CD4-positive, alpha-beta memory T cell (primary cell): Measurements from ENCODE around the gene FOXP3. TPM values are rescaled to one million over a fixed set of nuclear protein-coding genes. Genes with fewer than 3 reads are reported as not detected.
A peak's percentile ranks its signal among the peaks of the same experiment; 100 is the strongest.

Source experiments
- CTCF ChIA-PET: fragments of 350-600 bp; sonication (Branson Sonifier 250); formaldehyde crosslinking; loops from one replicate; lab custom pipeline; 2021; ENCODE audit warnings: inconsistent platforms; ENCODE audit not compliant: partially characterized antibody; lab: Charles Lee
- POLR2A ChIA-PET: fragments of 350-600 bp; sonication (Branson Sonifier 250); formaldehyde crosslinking; loops from one replicate; lab custom pipeline; 2021; ENCODE audit not compliant: partially characterized antibody; lab: Charles Lee
- DNase-seq, 5 donors: peaks; one replicate each; pipeline versions ENCODE4 v3.0.0 to v3.0.0-alpha.2; 2020 to 2022; ENCODE audit warnings: mixed read lengths in 1 of 5
- H3K27ac ChIP-seq: one replicate; pipeline ENCODE4 v1.7.0; 2013; ENCODE audit warnings: low read depth, low read length
- H3K27me3 ChIP-seq: 2 replicates; pipeline ENCODE4 v1.7.0; 2013; ENCODE audit warnings: mild to moderate bottlenecking, low read length, moderate library complexity; ENCODE audit not compliant: insufficient read depth
- H3K36me3 ChIP-seq: 2 replicates; pipeline ENCODE4 v1.7.0; 2013; ENCODE audit warnings: mild to moderate bottlenecking, low read length, moderate library complexity; ENCODE audit not compliant: insufficient read depth
- H3K4me1 ChIP-seq: 2 replicates; pipeline ENCODE4 v1.7.0; 2013; ENCODE audit warnings: mild to moderate bottlenecking, low read length, moderate library complexity; ENCODE audit not compliant: insufficient read depth
- H3K4me3 ChIP-seq, 2 donors: one replicate each; pipeline ENCODE4 v1.7.0; 2013; ENCODE audit warnings: low read length in 2 of 2, mild to moderate bottlenecking in 1 of 2
- H3K9me3 ChIP-seq, 2 donors: one replicate each; pipeline ENCODE4 v1.7.0; 2013; ENCODE audit warnings: low read length in 2 of 2, control low read depth in 1 of 2; ENCODE audit not compliant: control insufficient read depth in 1 of 2
- H3K27ac Mint-ChIP-seq, 7 donors: one replicate each; pipeline ENCODE4 v1.8.0; 2020 to 2021; ENCODE audit warnings: mixed read lengths in 7 of 7, mild to moderate bottlenecking in 6 of 7, inconsistent platforms in 3 of 7, moderate library complexity in 3 of 7
- H3K27me3 Mint-ChIP-seq, 2 donors: one replicate each; pipeline ENCODE4 v1.8.0; 2020 to 2021; ENCODE audit warnings: mixed read lengths in 2 of 2
- H3K36me3 Mint-ChIP-seq, 2 donors: one replicate each; pipeline ENCODE4 v1.8.0; 2020 to 2021; ENCODE audit warnings: mixed read lengths in 2 of 2, inconsistent platforms in 1 of 2, mild to moderate bottlenecking in 1 of 2
- H3K4me1 Mint-ChIP-seq, 4 donors: one replicate each; pipeline ENCODE4 v1.8.0; 2020 to 2021; ENCODE audit warnings: mixed read lengths in 4 of 4, mild to moderate bottlenecking in 1 of 4
- H3K4me3 Mint-ChIP-seq, 8 donors: one replicate each; pipeline ENCODE4 v1.8.0; 2020 to 2021; ENCODE audit warnings: mixed read lengths in 8 of 8, mild to moderate bottlenecking in 7 of 8, moderate library complexity in 6 of 8, inconsistent platforms in 3 of 8
- H3K9me3 Mint-ChIP-seq, 8 donors: one replicate each; pipeline ENCODE4 v1.8.0; 2020 to 2021; ENCODE audit warnings: mixed read lengths in 8 of 8, mild to moderate bottlenecking in 5 of 8, inconsistent platforms in 3 of 8, moderate library complexity in 1 of 8
- intact Hi-C: fragments of 100-400 bp; cut with micrococcal nuclease; formaldehyde crosslinking; loops from one replicate; pipeline ENCODE4 v1.15.1; 2023
- polyA plus RNA-seq, 2 donors: library from polyadenylated mRNA; unstranded; fragments of 300-500 nt; fragmentation: Illumina TruSeq; gene quantifications; one replicate each; pipeline ENCODE4 v1.2.3, GENCODE V29; 2021
- total RNA-seq, 2 experiments: library from RNA; stranded (reverse); gene quantifications; one replicate each; pipeline ENCODE4 v1.2.3, GENCODE V29; 2021

FOXP3 gene
- total and polyA plus RNA-seq, 4 experiments from 2014 or later = 1.00 to 4.3 (median 2.8) TPM

DNA sequence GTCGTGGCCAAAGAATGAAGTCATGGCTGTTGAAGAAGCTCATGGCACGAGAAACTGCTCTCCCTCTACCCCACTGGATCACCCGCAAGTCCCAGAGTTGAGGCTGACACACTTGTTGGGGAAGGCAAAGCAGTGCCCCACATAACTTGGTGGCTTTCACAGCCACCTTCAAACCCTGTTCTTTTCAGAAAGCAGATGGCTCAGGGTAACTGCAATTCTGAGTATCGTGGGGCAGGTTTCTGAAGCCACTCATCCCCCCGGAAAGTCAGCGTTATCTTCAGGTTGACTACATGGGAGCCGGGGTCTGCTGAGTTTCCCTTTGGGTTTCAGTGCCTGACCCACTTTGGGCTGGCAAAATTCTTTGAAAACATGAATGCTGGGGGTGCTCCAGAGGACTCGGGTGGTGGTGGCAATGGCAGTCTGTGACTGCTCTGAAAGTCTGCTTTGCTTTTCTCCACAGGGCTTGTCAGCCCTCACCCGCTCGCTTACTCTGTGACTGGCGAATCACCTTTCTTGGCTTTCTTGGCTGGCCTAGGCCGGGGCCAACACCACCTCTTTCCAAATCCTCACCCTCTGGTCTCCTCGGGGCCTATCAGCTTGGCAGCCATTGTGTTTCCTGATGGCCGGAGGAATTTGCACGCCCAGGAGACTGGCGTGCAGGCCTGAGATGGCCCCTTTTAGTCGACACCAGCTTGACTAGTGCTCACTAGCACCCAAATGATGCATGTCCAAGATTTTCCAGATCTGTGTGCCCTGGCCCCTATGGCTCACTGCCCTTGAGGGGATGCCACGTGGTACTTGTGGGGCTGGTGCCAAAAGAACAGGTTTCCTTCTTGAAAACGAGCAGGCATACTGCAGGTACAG, 12.4 kb upstream of the FOXP3 start:
- ChIA-PET POLR2A (interaction anchor here (1.1 to 3.4 kb wide), 6 partner anchors 8 to 86 kb away, joined by 3 to 14 read pairs (median 4); no protein-coding TSS in a partner anchor), CTCF (interaction anchor here (2.6 kb wide), 2 partner anchors 11 to 14 kb away, joined by 6 to 9 read pairs; no protein-coding TSS in a partner anchor)
- Histone ChIP-seq H3K36me3 (no peaks in the 10 kb centered on the region), H3K4me1 (peaks cover 92% of the 10 kb centered on the region), H3K27ac (peak overlapping the region; percentile 17), H3K4me3 (no peak overlapping the region), H3K27me3 (no peaks in the 10 kb centered on the region), H3K9me3 (no peaks in the 10 kb centered on the region)
- Mint-ChIP-seq H3K27me3 (no peaks in the 10 kb centered on the region), H3K4me1 (peaks cover 53 to 91% (median 74%) of the 10 kb centered on the region in 4 donors), H3K9me3 (no peaks in the 10 kb centered on the region), H3K27ac (peak overlapping the region; percentile 77 to 95 (median 89)), H3K36me3 (peaks cover 4 to 8% of the 10 kb centered on the region in 2 donors), H3K4me3 (peak overlapping the region; percentile 25 to 76 (median 66))
- DNase-seq = no peak
- intact Hi-C loops = no loop called here

DNA sequence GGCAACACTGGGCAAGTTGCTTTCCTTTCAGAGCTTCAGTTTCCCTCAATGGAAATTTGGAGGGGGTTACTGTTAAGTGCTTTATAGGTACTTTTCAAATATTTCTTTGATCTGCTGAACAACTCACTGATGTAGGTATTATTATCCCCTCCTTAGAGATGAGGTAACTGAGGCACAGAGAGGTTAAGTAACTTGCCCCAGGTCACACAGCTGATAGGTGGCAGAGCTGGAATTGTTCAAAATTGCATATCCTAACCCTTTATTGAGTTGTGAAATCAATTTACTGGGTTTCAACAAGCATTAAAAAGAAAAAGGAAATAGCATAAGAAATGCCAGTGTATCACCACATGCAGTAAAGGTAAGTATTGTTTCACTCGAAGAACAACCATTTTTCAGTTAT, 11.7 kb upstream of the FOXP3 start:
- intact Hi-C loops = no loop called here
- peaks cover 5 to 9% of the 10 kb centered on the region in 2 donors for H3K36me3 Mint-ChIP-seq
- peaks cover 53 to 94% (median 78%) of the 10 kb centered on the region in 4 donors for H3K4me1 Mint-ChIP-seq
- peaks cover 93% of the 10 kb centered on the region for H3K4me1 ChIP-seq
- H3K36me3 ChIP-seq = no peaks in the 10 kb centered on the region
- no peaks in the 10 kb centered on the region for H3K27me3 ChIP-seq
- ChIA-PET POLR2A (interaction anchor here (0.9 to 3.4 kb wide), 6 partner anchors 8 to 85 kb away, joined by 3 to 14 read pairs (median 4); no protein-coding TSS in a partner anchor), CTCF (interaction anchor here (0.9 to 2.6 kb wide), 4 partner anchors 11 to 83 kb away, joined by 3 to 9 read pairs (median 5); no protein-coding TSS in a partner anchor)
- H3K27me3 Mint-ChIP-seq = no peaks in the 10 kb centered on the region
- H3K4me3 ChIP-seq = no peak overlapping the region
- H3K27ac ChIP-seq = no peak overlapping the region
- H3K9me3 Mint-ChIP-seq = no peaks in the 10 kb centered on the region
- no peaks in the 10 kb centered on the region for H3K9me3 ChIP-seq
- DNase-seq = no peak
- H3K4me3 Mint-ChIP-seq = peak overlapping the region in 3 of 8 donors; percentile 7 to 74 (median 68)
- peak overlapping the region in 6 of 7 donors; percentile 43 to 84 (median 64) for H3K27ac Mint-ChIP-seq

DNA sequence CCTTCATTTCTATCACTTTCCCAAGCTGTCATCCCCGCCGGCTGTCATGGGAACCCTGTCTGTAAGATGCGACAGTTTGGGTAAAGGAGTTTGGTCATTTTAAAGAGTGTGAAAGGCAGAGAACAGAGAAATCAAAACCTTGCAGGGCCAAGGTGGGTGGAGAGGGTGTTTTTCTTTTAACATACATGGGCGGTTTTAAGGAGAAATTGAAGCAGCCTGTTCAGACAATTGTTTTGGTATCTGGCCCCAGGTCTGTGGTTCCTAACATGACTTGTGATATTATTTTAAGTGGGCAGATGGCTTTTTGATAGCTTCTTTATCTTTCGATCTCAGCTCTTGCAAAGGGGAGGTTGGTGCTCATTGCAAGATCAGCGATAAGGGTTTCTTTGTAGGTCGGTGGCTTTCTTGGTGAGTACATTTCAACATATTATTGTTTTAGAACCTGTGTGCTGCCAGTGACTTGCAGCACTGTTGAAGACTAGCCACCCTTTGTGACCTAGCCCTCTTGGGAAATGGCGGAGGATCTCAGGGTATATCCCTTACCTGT, 8.7 kb upstream of the FOXP3 start:
- Mint-ChIP-seq H3K36me3 (peaks cover 12 to 14% of the 10 kb centered on the region in 2 donors), H3K4me3 (peak overlapping the region; percentile 70 to 88 (median 80)), H3K27me3 (no peaks in the 10 kb centered on the region), H3K9me3 (peaks cover 0 to 2% (median 0%) of the 10 kb centered on the region in 8 donors), H3K4me1 (peaks cover 54 to 90% (median 72%) of the 10 kb centered on the region in 4 donors), H3K27ac (peak overlapping the region; percentile 79 to 92 (median 84))
- Histone ChIP-seq H3K4me1 (peaks cover 83% of the 10 kb centered on the region), H3K27ac (peak overlapping the region; percentile 31), H3K36me3 (no peaks in the 10 kb centered on the region), H3K4me3 (peak overlapping the region; percentile 29 to 68), H3K9me3 (no peaks in the 10 kb centered on the region), H3K27me3 (no peaks in the 10 kb centered on the region)
- DNase-seq = peak; percentile 73 to 80 (median 79)
- intact Hi-C loops = loop anchor here (5.0 kb wide), 1 partner anchor 34 kb away; no protein-coding TSS in a partner anchor
- POLR2A ChIA-PET = interaction anchor here (0.7 to 3.2 kb wide), 20 partner anchors 8 to 605 kb away, joined by 3 to 17 read pairs (median 6); partner anchors contain the start of genes CCDC22, FOXP3 and PLP2
- CTCF ChIA-PET = interaction anchor here (1.1 to 3.4 kb wide), 3 partner anchors 18 to 80 kb away, joined by 3 to 15 read pairs (median 7); no protein-coding TSS in a partner anchor

DNA sequence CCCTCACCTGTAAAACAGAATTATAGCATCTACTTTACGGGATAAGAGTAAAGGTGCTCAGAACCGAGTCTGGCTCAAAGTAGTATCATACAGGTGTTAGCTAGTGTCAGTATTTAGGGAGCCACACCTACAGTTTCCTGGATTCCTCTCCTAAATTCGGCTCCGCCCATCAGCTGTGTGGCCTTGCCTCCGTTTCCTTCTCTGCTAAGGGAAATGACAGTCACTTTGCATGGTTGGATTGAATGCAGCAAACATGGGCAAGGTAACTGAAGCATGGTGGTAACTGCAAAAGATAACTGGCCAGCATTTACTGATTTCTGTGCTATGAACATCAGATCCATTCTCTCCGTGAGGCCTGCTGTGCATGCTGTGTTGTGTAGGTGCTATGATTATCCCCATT, 7.9 kb upstream of the FOXP3 start:
- ChIA-PET CTCF (interaction anchor here (1.1 to 3.4 kb wide), 3 partner anchors 19 to 80 kb away, joined by 3 to 15 read pairs (median 7); no protein-coding TSS in a partner anchor), POLR2A (interaction anchor here (0.9 to 3.2 kb wide), 17 partner anchors 9 to 589 kb away, joined by 3 to 17 read pairs (median 8); partner anchors contain the start of genes CCDC22, FOXP3, PLP2 and WAS)
- H3K4me1 ChIP-seq = peaks cover 80% of the 10 kb centered on the region
- peak overlapping the region; percentile 95 for H3K27ac ChIP-seq
- H3K4me3 Mint-ChIP-seq = peak overlapping the region; percentile 70 to 88 (median 80)
- intact Hi-C loops = loop anchor here (5.0 kb wide), 1 partner anchor 35 kb away; no protein-coding TSS in a partner anchor
- peaks cover 8 to 14% of the 10 kb centered on the region in 2 donors for H3K36me3 Mint-ChIP-seq
- no peaks in the 10 kb centered on the region for H3K9me3 ChIP-seq
- no peaks in the 10 kb centered on the region for H3K27me3 ChIP-seq
- H3K36me3 ChIP-seq = no peaks in the 10 kb centered on the region
- peaks cover 0 to 2% (median 0%) of the 10 kb centered on the region in 8 donors for H3K9me3 Mint-ChIP-seq
- peaks cover 47 to 86% (median 69%) of the 10 kb centered on the region in 4 donors for H3K4me1 Mint-ChIP-seq
- peak overlapping the region; percentile 65 to 68 for H3K4me3 ChIP-seq
- H3K27me3 Mint-ChIP-seq = no peaks in the 10 kb centered on the region
- H3K27ac Mint-ChIP-seq = peak overlapping the region; percentile 73 to 92 (median 91)
- DNase-seq = peak in 3 of 5 donors; percentile 25 to 28 (median 26)

DNA sequence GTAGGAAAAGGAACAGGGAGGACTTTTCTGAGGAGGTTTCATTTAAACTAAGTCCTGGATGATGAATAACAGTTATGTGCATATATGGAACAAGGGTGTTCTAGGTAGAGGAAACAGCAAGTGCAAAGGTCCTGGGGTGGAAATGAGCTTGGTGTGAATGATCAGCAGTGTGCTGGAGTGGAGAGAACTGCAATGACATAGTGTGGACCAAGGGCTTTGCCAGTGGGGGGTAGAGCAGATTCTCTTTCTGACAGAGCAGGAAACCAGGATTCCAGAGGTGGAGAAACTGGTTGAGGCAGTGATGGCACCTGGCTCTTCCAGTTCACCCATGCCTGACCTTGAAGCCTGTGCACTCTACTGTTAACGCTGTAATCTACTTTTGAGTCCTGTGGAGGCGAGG, 6.8 kb upstream of the FOXP3 start:
- Histone ChIP-seq H3K4me3 (peak overlapping the region; percentile 65 to 68), H3K27ac (peak overlapping the region; percentile 95), H3K36me3 (no peaks in the 10 kb centered on the region), H3K4me1 (peaks cover 69% of the 10 kb centered on the region), H3K9me3 (no peaks in the 10 kb centered on the region), H3K27me3 (no peaks in the 10 kb centered on the region)
- Mint-ChIP-seq H3K36me3 (peaks cover 4 to 14% of the 10 kb centered on the region in 2 donors), H3K4me3 (peak overlapping the region; percentile 70 to 88 (median 78)), H3K9me3 (peaks cover 0 to 3% (median 0%) of the 10 kb centered on the region in 8 donors), H3K4me1 (peaks cover 39 to 77% (median 61%) of the 10 kb centered on the region in 4 donors), H3K27ac (peak overlapping the region; percentile 57 to 91 (median 84)), H3K27me3 (no peaks in the 10 kb centered on the region)
- ChIA-PET CTCF (interaction anchor here (3.4 kb wide), 1 partner anchor 79 kb away, joined by 15 read pairs; no protein-coding TSS in a partner anchor), POLR2A (interaction anchor here (0.7 to 3.2 kb wide), 9 partner anchors 14 to 313 kb away, joined by 3 to 17 read pairs (median 4); partner anchors contain the start of gene CCDC22)
- intact Hi-C loops = loop anchor here (5.0 kb wide), 1 partner anchor 36 kb away; no protein-coding TSS in a partner anchor
- no peak for DNase-seq

DNA sequence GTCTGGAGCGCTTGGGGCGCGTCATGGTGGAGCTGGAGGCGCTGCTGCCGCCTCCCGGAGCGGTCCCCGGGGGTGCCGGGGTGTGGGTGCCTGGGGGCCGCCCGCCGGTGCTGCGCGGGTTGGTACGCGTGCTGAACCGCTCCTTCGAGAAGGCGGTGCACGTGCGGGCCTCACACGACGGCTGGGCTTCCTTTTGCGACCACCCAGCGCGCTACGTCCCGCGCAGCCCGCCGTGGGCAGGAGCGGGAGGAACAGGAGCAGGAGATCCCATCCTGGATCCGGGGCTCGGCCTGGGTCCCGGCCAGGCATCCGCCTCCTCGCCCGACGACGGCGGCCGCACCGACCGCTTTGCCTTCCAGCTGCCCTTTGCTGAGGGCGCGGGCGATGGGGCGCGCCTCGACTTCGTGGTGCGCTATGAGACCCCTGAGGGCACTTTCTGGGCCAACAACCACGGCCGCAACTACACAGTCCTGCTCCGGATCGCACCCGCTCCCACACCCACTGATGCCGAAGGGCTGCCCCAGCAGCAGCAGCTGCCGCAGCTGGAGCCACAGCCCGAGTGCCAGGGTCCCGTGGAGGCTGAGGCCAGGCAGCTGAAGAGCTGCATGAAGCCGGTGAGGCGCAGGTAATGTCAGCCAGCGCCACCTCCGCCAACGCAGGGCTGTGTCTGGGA, 5.9 kb upstream of the FOXP3 start:
- no peaks in the 10 kb centered on the region for H3K27me3 Mint-ChIP-seq
- Histone ChIP-seq H3K36me3 (no peaks in the 10 kb centered on the region), H3K9me3 (no peaks in the 10 kb centered on the region), H3K27me3 (no peaks in the 10 kb centered on the region), H3K27ac (peak overlapping the region; percentile 95), H3K4me1 (peaks cover 59% of the 10 kb centered on the region), H3K4me3 (peak overlapping the region; percentile 23 to 68)
- H3K27ac Mint-ChIP-seq = peak overlapping the region in 5 of 7 donors; percentile 73 to 91 (median 85)
- intact Hi-C loops = loop anchor here (5.0 kb wide), 1 partner anchor 37 kb away; no protein-coding TSS in a partner anchor
- ChIA-PET CTCF (interaction anchor here (3.4 kb wide), 1 partner anchor 78 kb away, joined by 15 read pairs; no protein-coding TSS in a partner anchor), POLR2A (interaction anchor here (0.6 to 3.5 kb wide), 4 partner anchors 35 to 104 kb away, joined by 3 to 28 read pairs (median 6); partner anchors contain the start of gene CCDC22)
- H3K36me3 Mint-ChIP-seq = peaks cover 4 to 14% of the 10 kb centered on the region in 2 donors
- H3K4me3 Mint-ChIP-seq = peak overlapping the region; percentile 70 to 88 (median 78)
- no peak for DNase-seq
- H3K9me3 Mint-ChIP-seq = peaks cover 0 to 3% (median 0%) of the 10 kb centered on the region in 8 donors
- peaks cover 33 to 67% (median 53%) of the 10 kb centered on the region in 4 donors for H3K4me1 Mint-ChIP-seq
